IMR-90 (cell line): Measurements from ENCODE around the gene DSP. TPM values are rescaled to one million over a fixed set of nuclear protein-coding genes. Genes with fewer than 3 reads are reported as not detected.

Source experiments
- ATAC-seq: fragments of 200-7000 bp; cut with Tn5 transposase; 2 replicates; pipeline ENCODE4 v1.9.1; 2020; ENCODE audit warnings: low read depth, mild to moderate bottlenecking, moderate library complexity
- BruUV-seq: library from RNA; stranded (reverse); fragments of 400-500 nt; replicated peaks from 2 replicates; lab custom pipeline; 2021; lab: Mats Ljungman, UMichigan
- CTCF ChIA-PET: fragments of 300-600 bp; formaldehyde crosslinking; extraction: SDS; loops from one replicate; lab custom pipeline; 2021; ENCODE audit warnings: antibody characterized with exemption; lab: Yijun Ruan, JAX
- POLR2A ChIA-PET: fragments of 300-600 bp; sonication (Branson Sonifier 250); formaldehyde crosslinking; loops from one replicate; lab custom pipeline; 2022; ENCODE audit warnings: antibody characterized with exemption; ENCODE audit not compliant: unreplicated experiment; lab: Charles Lee
- DNase-seq: peaks from one replicate; pipeline ENCODE4 v3.0.0; 2013
- H2AFZ ChIP-seq: replicated peaks from 2 replicates; pipeline ENCODE3; 2013; ENCODE audit warnings: low read length, mild to moderate bottlenecking; ENCODE audit not compliant: poor library complexity
- H2AK5ac ChIP-seq: 2 replicates; pipeline ENCODE4 v1.6.1; 2013; ENCODE audit warnings: low read depth, low read length, inconsistent platforms
- H2AK9ac ChIP-seq: replicated peaks from 2 replicates; pipeline ENCODE3; 2013; ENCODE audit warnings: mild to moderate bottlenecking, low read depth, low read length, moderate library complexity; ENCODE audit not compliant: poor library complexity
- H2BK120ac ChIP-seq: 2 replicates; pipeline ENCODE4 v1.6.1; 2013; ENCODE audit warnings: low read depth, low read length, inconsistent platforms
- H2BK15ac ChIP-seq: 3 replicates; pipeline ENCODE4 v1.6.1; 2013; ENCODE audit warnings: low read depth, low read length, inconsistent platforms
- H2BK20ac ChIP-seq: 2 replicates; pipeline ENCODE4 v1.6.1; 2013; ENCODE audit warnings: low read depth, mild to moderate bottlenecking, inconsistent platforms, low read length, moderate library complexity
- H2BK5ac ChIP-seq: 2 replicates; pipeline ENCODE4 v1.6.1; 2013; ENCODE audit warnings: mild to moderate bottlenecking, low read depth, low read length, inconsistent platforms; ENCODE audit not compliant: poor library complexity, severe bottlenecking
- H3K14ac ChIP-seq: replicated peaks from 2 replicates; pipeline ENCODE4 v1.6.1; 2013; ENCODE audit warnings: low read depth, low read length, inconsistent platforms
- H3K18ac ChIP-seq: 2 replicates; pipeline ENCODE4 v1.6.1; 2013; ENCODE audit warnings: low read depth, low read length, control low read depth
- H3K23ac ChIP-seq: 2 replicates; pipeline ENCODE4 v1.6.1; 2013; ENCODE audit warnings: low read depth, low read length, inconsistent platforms
- H3K27ac ChIP-seq: 2 replicates; pipeline ENCODE4 v1.5.1; 2013; ENCODE audit warnings: mild to moderate bottlenecking, control low read depth, low read length; ENCODE audit not compliant: insufficient read depth
- H3K27me3 ChIP-seq: 2 replicates; pipeline ENCODE4 v1.6.1; 2013; ENCODE audit warnings: low read length; ENCODE audit not compliant: control insufficient read depth, insufficient read depth
- H3K36me3 ChIP-seq: 2 replicates; pipeline ENCODE4 v1.6.1; 2013; ENCODE audit warnings: low read length, mixed read lengths; ENCODE audit not compliant: control insufficient read depth, insufficient read depth
- H3K4ac ChIP-seq: 2 replicates; pipeline ENCODE4 v1.6.1; 2013; ENCODE audit warnings: low read depth, low read length, inconsistent platforms
- H3K4me1 ChIP-seq: 2 replicates; pipeline ENCODE4 v1.6.1; 2013; ENCODE audit warnings: low read length, mixed read lengths; ENCODE audit not compliant: control insufficient read depth, insufficient read depth
- H3K4me2 ChIP-seq: 2 replicates; pipeline ENCODE4 v1.6.1; 2013; ENCODE audit warnings: low read depth, mild to moderate bottlenecking, control low read depth, low read length, moderate library complexity
- H3K4me3 ChIP-seq: 2 replicates; pipeline ENCODE4 v1.5.1; 2013; ENCODE audit warnings: low read depth, mild to moderate bottlenecking, control low read depth, low read length, moderate library complexity; ENCODE audit not compliant: insufficient read depth
- H3K56ac ChIP-seq: 2 replicates; pipeline ENCODE4 v1.6.1; 2013; ENCODE audit warnings: low read length, inconsistent platforms; ENCODE audit not compliant: insufficient read depth; ENCODE audit errors: extremely low read depth
- H3K79me1 ChIP-seq, 2 experiments: 2 replicates each; pipeline ENCODE4 v1.6.1; 2013; ENCODE audit warnings: low read length in 2 of 2, inconsistent platforms in 1 of 2, low read depth in 1 of 2
- H3K9ac ChIP-seq: 2 replicates; pipeline ENCODE4 v1.6.1; 2013; ENCODE audit warnings: low read depth, low read length, control low read depth
- H3K9me1 ChIP-seq: 2 replicates; pipeline ENCODE4 v1.6.1; 2013; ENCODE audit warnings: low read length, inconsistent platforms; ENCODE audit not compliant: insufficient read depth
- H3K9me3 ChIP-seq: 2 replicates; pipeline ENCODE4 v1.6.1; 2013; ENCODE audit warnings: low read length; ENCODE audit not compliant: control insufficient read depth, insufficient read depth
- H4K20me1 ChIP-seq: 2 replicates; pipeline ENCODE4 v1.6.1; 2013; ENCODE audit warnings: low read length, inconsistent platforms; ENCODE audit not compliant: insufficient read depth
- H4K5ac ChIP-seq: 2 replicates; pipeline ENCODE4 v1.6.1; 2013; ENCODE audit warnings: mild to moderate bottlenecking, low read depth, low read length, control low read depth
- H4K8ac ChIP-seq, 2 experiments: 2 replicates each; pipeline ENCODE4 v1.6.1; 2013; ENCODE audit warnings: low read depth in 2 of 2, low read length in 2 of 2, control low read depth in 1 of 2, inconsistent platforms in 1 of 2
- H4K91ac ChIP-seq: 2 replicates; pipeline ENCODE4 v1.6.1; 2013; ENCODE audit warnings: low read depth, low read length, inconsistent platforms; ENCODE audit not compliant: insufficient read depth
- BHLHE40 ChIP-seq: fragments of 150-350 bp; IDR thresholded peaks from 2 replicates; pipeline ENCODE4 v1.6.1; 2016; ENCODE audit warnings: mild to moderate bottlenecking, low read depth, low read length
- CHD1 ChIP-seq: IDR thresholded peaks from 2 replicates; pipeline ENCODE4 v1.6.1; 2012; ENCODE audit warnings: low read depth, low read length, improper control_type of control experiment
- FOS ChIP-seq: fragments of 150-350 bp; IDR thresholded peaks from 2 replicates; pipeline ENCODE4 v1.6.1; 2016; ENCODE audit warnings: low read depth, low read length
- WGBS, 2 experiments: methylation state at CpG; one replicate each; pipeline versions ENCODE4 v1.1.5 to v1.1.7; 2013; ENCODE audit warnings: missing lambda C conversion rate in 2 of 2; ENCODE audit not compliant: insufficient read length in 1 of 2; ENCODE audit errors: extremely low coverage in 2 of 2; 5-methylcytosine and 5-hydroxymethylcytosine counted together
- dilution Hi-C: fragments of 300-500 bp; cut with HindIII; formaldehyde crosslinking; loops from one replicate; pipeline ENCODE4 v1.14.3; 2018; ENCODE audit warnings: low sequenced_read_pairs; ENCODE audit not compliant: unreplicated experiment
- in situ Hi-C: fragments of 300-500 bp; cut with MboI; formaldehyde crosslinking; loops from 3 replicates; pipeline ENCODE4 v1.14.3; 2019; ENCODE audit warnings: low sequenced_read_pairs, inconsistent platforms, mixed read lengths
- intact Hi-C: fragments of 100-400 bp; cut with micrococcal nuclease; formaldehyde crosslinking; loops from 2 replicates; pipeline ENCODE4 v1.10.0; 2022
- polyA plus RNA-seq, 3 experiments: library from polyadenylated mRNA; depleted of rRNA; stranded (reverse); fragments of >200 nt; gene quantifications; 2 replicates each; pipeline ENCODE4 v1.2.3, GENCODE V29; 2012; ENCODE audit warnings: low replicate concordance in 1 of 3
- total RNA-seq: library from RNA; depleted of rRNA; stranded (reverse); fragments of >200 nt; gene quantifications from 2 replicates; pipeline ENCODE4 v1.2.3, GENCODE V29; 2012

The DSP gene
- total and polyA plus RNA-seq, 2 of the 4 experiments (the other 2 are of a cell fraction): 7.1 to 20.1 TPM

- H3K14ac ChIP-seq: no peak overlapping the region
- TF ChIP-seq FOS (peak; percentile 84), CHD1 (no peak), BHLHE40 (peak; percentile 58; the same call in 1 of the 2 replicates)
- no peak overlapping the region for H3K56ac ChIP-seq
- H3K27me3 ChIP-seq: no peaks in the 10 kb centered on the region
- peaks cover 6% of the 10 kb centered on the region for H3K9me1 ChIP-seq
- ChIA-PET CTCF (no interaction called here), POLR2A (no interaction called here)
- no peak overlapping the region for H4K5ac ChIP-seq
- H2BK20ac ChIP-seq: no peak overlapping the region
- H2BK15ac ChIP-seq: no peak overlapping the region
- H2AK9ac ChIP-seq: no peak overlapping the region
- intact Hi-C loops (no loop called here), dilution Hi-C loops (no loop called here), in situ Hi-C loops (no loop called here)
- no peak overlapping the region for H2AK5ac ChIP-seq
- H3K79me1 ChIP-seq: no peaks in the 10 kb centered on the region
- H4K20me1 ChIP-seq: no peaks in the 10 kb centered on the region
- no peak overlapping the region for H2BK120ac ChIP-seq
- H3K4me3 ChIP-seq: no peak overlapping the region
- H4K8ac ChIP-seq: no peak overlapping the region
- peaks cover 3% of the 10 kb centered on the region; the same call in 1 of the 2 replicates for H3K4me1 ChIP-seq
- BruUV-seq: no TSS peak
- WGBS, 2 experiments: 17% methylated on average over 1 of the region's 5 CpGs; no CpG with 5 or more reads in 1 of the 2 experiments
- H3K27ac ChIP-seq: no peak overlapping the region
- no peaks in the 10 kb centered on the region for H3K36me3 ChIP-seq
- no peak overlapping the region for H3K9ac ChIP-seq
- H3K4me2 ChIP-seq: no peak overlapping the region
- no peak overlapping the region for H3K4ac ChIP-seq
- peak; percentile 96 for DNase-seq
- H2AFZ ChIP-seq: no peak overlapping the region
- H3K23ac ChIP-seq: no peak overlapping the region
- no peaks in the 10 kb centered on the region for H3K9me3 ChIP-seq
- peak; percentile 35; the same call in 1 of the 2 replicates for ATAC-seq
- H2BK5ac ChIP-seq: peak overlapping the region; percentile 46
- no peak overlapping the region for H3K18ac ChIP-seq
- H4K91ac ChIP-seq: no peak overlapping the region
Measured at GRCh38 chr6:7528565-7528964, 12.9 kb upstream of the DSP start.
